GM19099 (cell line): ENCODE data around the gene TINAG.

Source experiments
- POLR2A ChIP-seq: IDR thresholded peaks from 3 replicates; pipeline ENCODE4 v1.6.1; 2011; ENCODE audit warnings: low read depth; ENCODE audit not compliant: insufficient read length; ENCODE audit errors: extremely low read depth

Gene TINAG

DNA sequence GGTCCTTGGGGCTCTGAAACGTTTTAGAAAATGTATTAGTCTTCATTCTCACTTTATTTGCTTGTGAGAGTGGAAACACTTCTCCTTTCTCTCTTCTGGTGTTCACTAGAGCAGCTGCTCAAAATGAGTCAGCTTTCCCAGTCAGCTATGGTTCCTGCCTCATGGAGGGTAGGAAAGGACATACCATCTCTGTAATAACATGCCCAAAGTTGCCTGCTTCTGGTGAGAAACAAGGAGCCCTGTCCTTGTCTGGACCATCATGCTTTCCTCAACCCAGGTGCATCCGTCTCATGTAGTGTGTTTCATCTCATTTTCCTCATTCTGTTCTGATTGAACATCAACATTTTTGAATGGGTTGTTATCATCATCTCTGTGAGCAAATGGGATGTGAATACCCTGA lies 17.1 kb upstream of the TINAG start:
- TF ChIP-seq POLR2A, result no peak

DNA sequence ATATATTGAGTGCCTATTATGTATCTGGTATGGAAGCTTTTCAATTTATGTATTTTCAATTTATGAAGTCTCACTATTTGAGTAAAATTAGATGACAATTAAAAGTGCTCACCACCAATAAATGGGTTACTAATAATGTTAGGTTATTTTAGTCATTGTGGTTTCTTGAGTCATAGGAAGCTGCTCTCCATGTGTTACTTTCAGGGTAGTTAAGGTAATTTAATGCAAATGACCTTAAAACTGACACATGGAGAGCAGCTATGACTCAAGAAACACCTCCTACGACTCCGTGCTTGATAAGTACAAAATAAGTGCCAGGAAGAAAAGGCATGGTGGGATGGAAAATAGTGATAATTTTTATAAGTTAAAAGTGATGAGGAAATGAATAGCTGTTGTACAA lies 16.5 kb upstream of the TINAG start:
- no peak for TF ChIP-seq POLR2A

DNA sequence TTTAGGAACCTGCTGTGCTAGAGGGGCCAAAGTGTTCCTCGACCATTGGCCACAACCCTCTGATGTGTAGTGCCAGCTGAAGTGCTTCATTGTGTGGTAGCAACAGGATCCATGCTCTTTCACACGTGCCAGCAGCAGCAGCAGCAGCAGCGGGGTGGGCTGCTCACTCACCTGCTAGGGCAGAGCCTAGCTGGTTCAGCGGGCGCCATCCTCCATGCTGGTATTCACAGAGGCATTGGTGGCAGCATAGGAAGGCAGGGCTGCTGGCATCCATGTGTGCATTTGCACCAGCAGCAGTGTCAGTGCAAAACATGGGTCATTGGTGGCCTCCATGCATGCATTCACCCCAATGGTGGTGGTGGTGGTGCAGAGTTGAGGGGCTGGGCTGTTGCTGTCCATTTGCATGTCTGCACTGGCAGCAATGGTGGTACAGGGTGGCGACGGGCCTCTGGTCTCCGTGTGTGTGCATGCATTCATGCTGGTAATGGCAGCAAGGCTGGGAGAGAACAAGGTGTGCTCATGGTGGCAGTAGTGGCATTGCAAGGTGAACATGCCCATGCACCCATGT lies 13.2 kb upstream of the TINAG start:
- TF ChIP-seq POLR2A, result no peak

DNA sequence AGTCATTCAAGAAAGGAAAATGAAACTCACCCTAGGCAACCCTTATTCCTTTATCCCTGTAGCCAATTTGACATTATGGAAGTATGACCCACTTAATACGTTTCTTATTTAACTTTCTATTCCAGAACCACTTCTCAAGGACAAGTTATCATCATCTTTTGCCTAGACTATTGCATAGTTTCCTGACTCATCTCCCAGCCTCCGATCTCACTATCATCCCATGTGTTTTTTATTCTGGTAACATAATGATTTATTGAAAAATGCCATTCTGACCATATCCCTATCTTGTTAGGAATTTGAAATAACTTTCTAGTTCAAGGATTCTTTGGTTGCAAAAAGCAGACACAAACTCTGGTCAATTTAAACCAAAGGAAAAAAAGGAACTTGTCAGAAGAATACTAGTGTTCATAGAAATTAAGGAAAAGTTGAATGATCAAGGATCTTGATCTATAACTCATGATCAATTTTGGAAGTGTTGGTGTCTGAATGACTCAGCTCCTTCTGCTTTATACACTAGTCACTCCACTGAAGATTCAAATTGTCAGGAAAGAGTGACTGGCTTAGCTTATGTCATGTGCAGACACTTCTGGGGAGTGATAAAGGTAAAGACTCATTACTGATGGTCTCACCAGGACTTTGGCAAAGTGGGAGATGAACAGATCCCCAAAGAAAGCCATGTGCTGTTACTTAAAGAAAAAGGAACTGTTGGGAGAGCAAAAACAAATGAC lies 8.5 kb upstream of the TINAG start:
- no peak for TF ChIP-seq POLR2A

DNA sequence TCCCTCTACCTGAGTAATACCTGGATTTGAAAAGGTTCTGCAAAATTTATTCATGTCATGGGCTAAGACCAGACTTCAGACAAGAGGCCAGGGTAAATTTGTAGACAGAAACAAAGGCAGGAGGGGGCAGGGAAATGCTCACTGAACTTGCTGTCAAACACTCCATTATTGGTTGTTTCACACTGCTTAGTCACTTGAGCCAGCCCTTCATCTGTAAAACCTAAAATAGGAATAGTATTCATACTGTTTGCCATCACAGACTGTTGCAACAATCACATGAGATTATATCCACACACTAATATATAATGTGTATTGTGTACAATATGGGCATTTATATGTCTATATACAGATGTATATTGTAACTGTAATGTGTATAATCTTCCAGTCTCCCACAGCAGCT lies 6.5 kb upstream of the TINAG start:
- no peak for TF ChIP-seq POLR2A

DNA sequence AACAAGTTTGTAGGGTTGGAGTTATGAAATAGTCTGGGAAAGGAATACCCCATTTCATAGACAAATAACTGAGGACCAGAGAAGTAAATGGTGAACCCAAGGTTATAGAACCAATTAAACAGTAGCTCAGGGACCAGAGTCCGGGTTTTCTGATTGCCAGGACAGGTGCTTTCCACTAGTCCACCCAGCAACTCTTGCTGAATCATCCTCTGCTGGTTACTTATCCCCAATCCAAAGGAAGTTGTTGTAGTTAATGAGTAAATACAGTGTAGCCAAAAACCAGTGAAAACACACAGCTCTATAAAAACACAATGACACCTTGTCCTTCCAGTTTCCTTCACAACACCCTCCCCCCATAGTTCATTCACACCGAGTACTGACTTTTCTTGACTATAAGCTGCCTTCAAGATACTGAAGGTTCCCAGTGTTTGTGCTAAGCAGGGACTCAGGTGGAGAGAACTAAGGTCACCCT lies 766 bp upstream of the TINAG start:
- no peak for TF ChIP-seq POLR2A

DNA sequence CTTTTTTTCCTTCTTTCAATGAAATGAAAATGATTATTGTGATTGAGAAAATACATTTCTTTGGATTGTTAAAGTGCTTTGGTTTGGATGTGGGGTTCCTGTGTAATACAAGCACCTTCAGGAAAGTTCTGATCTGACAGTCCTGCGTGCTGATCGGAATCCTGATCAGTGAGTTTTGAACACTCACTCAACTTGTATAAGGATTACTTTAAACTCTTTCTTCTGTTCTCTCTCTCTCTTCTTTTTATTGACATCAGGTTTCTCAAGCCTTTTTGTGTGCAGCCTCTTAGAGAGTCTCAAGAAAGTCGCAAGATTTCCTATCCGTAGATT lies 710 bp downstream of the TINAG start:
- TF ChIP-seq POLR2A, result no peak

DNA sequence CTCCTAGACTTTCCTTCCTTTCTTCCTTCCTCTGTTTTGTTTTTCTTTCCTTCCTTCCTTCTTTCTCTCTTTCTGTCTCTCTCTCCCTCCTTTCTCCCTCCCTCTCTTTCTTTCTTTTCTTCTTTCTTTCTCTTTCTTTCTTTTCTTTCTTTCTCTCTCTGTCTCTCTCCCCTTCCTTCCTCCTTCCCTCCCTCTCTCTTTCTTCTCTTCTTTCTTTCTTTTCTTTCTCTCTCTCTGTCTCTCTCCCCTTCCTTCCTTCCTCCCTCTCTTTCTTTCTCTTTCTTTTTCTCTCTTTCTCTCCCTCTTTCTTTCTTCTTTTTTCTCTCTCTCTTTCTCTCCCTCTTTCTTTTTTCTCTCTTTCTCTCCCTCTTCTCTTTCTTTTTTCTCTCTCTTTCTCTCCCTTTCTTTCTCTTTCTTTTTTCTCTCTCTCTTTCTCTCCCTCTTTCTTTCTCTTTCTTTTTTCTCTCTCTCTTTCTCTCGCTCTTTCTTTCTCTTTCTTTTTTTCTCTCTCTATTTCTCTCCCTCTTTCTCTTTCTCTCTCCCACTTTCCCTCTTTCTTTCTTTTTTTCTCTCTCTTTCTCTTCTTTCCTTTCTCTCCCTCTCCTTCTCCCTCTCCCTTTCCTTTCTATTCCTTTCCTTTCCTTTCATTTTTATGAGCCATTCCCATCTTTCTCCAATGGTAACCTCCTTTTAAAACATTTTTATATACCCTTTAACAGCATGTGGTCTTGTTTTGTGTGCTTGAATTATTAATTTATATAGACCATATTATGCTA lies 2.3 kb downstream of the TINAG start:
- no peak for TF ChIP-seq POLR2A

DNA sequence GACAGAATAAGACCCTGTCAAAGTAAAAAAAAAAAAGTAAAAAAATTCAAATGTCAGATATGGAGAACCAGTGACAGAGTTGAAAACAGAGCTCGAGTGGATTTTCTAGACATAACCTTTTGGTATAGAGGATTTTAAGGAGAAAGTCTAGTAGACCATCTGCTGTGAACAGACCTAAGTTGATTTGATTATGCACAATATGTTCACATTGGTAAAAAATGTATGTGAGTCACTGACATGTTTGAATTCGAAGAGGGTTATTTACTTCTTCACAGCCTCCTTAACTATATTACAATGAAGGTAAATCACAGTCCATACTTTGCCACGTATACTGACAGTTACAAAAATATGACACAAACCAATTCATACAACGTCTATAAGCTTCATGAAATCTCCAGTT lies 7.4 kb downstream of the TINAG start:
- no peak for TF ChIP-seq POLR2A

DNA sequence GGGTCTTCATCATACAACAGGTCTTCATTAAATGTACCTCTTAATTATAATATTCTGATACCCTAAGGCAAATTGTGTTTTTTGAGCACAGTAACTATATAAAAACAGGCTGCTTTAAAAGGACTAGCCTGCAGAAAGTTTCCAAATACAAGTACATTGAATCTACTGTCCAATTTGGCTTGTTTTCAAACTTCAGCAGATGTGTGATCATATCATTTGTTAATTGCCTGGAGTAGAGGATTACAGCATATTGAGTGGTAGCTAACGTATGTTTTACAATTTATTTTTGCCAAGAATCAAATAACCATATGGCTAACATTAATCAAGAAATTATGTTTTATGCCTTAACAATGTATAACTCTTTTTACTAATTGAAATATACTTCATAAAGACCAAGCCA lies 12.6 kb downstream of the TINAG start:
- no peak for TF ChIP-seq POLR2A

DNA sequence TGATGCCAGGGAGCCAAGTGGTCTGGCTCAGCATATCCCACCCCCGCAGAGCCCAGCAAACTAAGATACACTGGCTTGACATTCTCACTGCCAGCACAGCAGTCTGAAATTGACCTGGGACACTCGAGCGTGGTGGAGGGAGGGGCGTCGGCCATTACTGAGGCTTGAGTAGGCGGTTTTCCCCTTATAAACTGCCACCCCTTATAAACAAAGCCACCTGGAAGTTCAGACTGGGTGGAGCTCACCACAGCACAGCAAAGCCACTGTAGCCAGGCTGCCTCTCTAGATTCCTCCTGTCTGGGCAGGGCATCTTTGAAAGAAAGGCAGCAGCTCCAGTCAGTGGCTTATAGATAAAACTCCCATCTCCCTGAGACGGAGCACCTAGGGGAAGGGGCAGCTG lies 19.4 kb downstream of the TINAG start:
- TF ChIP-seq POLR2A, result no peak

DNA sequence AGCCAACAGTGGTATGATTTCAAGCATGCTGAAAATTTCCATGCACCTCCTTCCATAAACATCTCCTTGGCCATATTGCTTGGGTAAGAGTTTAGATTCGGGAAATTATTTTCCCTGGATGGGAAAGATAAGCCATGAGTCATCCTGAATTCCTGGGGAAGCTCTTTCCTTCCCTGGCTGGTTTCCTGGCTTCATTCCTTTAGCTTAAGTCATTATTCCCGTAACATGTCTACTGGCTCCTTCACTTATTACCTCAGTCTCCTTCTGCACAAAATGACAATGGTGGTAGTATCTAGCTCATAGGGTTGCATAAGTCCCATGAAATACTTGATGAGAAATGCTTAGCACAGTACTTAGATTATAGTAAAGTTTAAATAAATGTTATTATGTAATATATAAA lies 27.6 kb downstream of the TINAG start:
- no peak for TF ChIP-seq POLR2A

DNA sequence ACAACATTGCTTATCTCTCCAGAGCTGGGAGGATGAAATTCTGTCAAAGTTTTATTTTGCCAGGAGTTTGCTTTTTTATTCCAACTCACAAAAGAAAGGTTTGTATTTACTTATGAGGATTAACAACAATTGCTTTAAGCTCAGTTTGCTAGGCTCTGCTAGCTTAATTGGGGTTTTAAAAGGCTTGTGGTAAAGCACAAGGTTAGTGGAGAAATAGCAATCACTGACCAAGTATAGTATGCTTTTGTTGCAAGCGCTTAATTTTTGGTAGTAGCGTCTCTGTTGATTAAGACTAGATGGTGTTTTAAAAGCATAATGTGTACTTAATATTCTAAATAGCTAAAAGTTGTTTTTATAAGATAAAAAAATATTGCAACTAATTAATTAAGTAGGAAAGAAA lies 45.7 kb downstream of the TINAG start:
- no peak for TF ChIP-seq POLR2A

DNA sequence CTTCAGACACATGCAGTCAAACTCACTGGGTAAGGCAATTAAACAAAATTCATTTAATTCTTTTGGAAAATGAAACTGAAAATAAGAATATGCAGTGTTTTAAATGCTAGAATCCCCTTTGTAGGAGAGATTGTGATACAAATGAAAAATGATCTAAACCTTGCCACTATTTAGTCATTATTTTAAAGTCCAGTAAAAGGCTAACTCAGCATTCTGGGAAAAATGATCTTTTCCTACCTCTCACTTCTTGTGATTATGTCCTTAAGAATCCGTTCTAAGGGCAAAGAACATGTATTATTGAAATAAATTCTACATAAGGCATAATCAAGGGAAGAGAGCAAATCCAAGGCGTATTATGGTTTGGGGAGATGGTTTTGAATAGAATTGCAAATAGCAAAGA lies 46.4 kb downstream of the TINAG start:
- no peak for TF ChIP-seq POLR2A

DNA sequence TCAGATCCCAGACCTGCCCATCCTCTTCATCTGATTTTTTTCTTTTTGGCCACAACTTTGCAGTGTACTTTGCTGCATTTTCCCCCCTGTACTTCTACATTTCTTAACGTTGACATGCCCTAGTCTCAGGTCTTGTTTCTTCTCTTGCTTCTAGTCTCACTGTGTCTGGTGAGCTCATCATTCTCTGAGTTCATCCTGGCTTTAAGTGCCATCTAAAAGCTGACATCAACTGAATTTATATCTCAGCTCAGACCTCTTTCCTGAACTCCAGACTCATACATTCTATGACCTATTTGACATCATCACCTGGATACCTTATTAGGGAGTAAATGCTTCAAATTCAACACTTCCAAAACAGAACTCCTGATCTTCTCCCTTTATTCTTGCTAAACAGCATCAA lies 48.9 kb downstream of the TINAG start:
- no peak for TF ChIP-seq POLR2A

DNA sequence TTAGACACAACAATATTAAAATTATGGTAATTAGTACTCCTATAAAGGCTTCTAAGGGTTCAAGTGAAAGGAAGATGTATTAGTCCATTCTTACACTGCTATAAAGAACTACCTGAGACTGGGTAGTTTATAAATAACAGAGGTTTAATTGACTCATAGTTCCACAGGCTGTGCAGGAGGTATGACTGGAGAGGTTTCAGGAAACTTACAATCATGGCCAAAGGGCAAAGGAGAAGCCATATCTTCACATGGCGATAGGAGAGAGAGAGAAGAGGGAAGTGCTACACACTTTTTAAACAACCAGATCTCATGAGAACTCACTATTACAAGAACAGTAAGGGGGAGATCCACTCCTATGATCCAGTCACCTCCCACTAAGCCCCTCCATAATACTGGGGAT lies 52.9 kb downstream of the TINAG start:
- TF ChIP-seq POLR2A, result no peak
